ENCODE measurements around the gene INO80C.

The INO80C gene

GRCh38 chr18:35501369-35501768, 3.6 kb upstream of the INO80C start:
- Histone ChIP-seq H3K4me2 (ENCODE audit: low read depth, low read length) (no peak overlapping the region), H3K27ac (ENCODE audit: low read length) (no peak overlapping the region)

GRCh38 chr18:35500113-35500512, 2.4 kb upstream of the INO80C start:
- H3K9me3 ChIP-seq (replicated peaks; ENCODE audit: insufficient read depth, low read length) = no peaks in the 10 kb centered on the region
- H3K9ac ChIP-seq (ENCODE audit: low read length) = no peak overlapping the region
- no peak overlapping the region for H3K4me3 ChIP-seq (ENCODE audit: low read length)
- H2AFZ ChIP-seq (ENCODE audit: low read length) = no peak overlapping the region
- no peaks in the 10 kb centered on the region for H4K20me1 ChIP-seq (ENCODE audit: insufficient read depth, low read length)
- DNase-seq = no peak
- no peaks in the 10 kb centered on the region for H3K9me2 ChIP-seq (replicated peaks; ENCODE audit: insufficient read depth, low read length)
- no peaks in the 10 kb centered on the region for H3K79me2 ChIP-seq (ENCODE audit: low read length)
- TF ChIP-seq EZH2phosphoT487 (IDR thresholded peaks at IDR 0.05; ENCODE audit: low read length) (no peak), CTCF (IDR thresholded peaks at IDR 0.05; ENCODE audit: low read length) (no peak), EZH2 (optimal IDR thresholded peaks at IDR 0.05; ENCODE audit: low read depth, low read length) (no peak)
- no peaks in the 10 kb centered on the region for H3K36me3 ChIP-seq (replicated peaks; ENCODE audit: insufficient read depth, low read length)
- H3K27ac ChIP-seq (ENCODE audit: low read length) = no peak overlapping the region
- no peak overlapping the region for H3K4me2 ChIP-seq (ENCODE audit: low read depth, low read length)
- H3K4me1 ChIP-seq (ENCODE audit: low read length) = peaks cover 8% of the 10 kb centered on the region; the same call in 1 of the 2 replicates
- H3F3A ChIP-seq (ENCODE audit: insufficient read depth, low read length) = no peaks in the 10 kb centered on the region
- no peaks in the 10 kb centered on the region for H3K27me3 ChIP-seq (replicated peaks; ENCODE audit: insufficient read depth, low read length)

More at GRCh38 chr18:35501369-35501768, 3.6 kb upstream of the INO80C start:
- Histone ChIP-seq H4K20me1 (ENCODE audit: insufficient read depth, low read length) (no peaks in the 10 kb centered on the region), H3K9ac (ENCODE audit: low read length) (no peak overlapping the region), H3K27me3 (replicated peaks; ENCODE audit: insufficient read depth, low read length) (no peaks in the 10 kb centered on the region), H3K79me2 (ENCODE audit: low read length) (no peaks in the 10 kb centered on the region), H2AFZ (ENCODE audit: low read length) (no peak overlapping the region), H3K9me3 (replicated peaks; ENCODE audit: insufficient read depth, low read length) (no peaks in the 10 kb centered on the region), H3K9me2 (replicated peaks; ENCODE audit: insufficient read depth, low read length) (no peaks in the 10 kb centered on the region), H3F3A (ENCODE audit: insufficient read depth, low read length) (no peaks in the 10 kb centered on the region), H3K4me1 (ENCODE audit: low read length) (peaks cover 6% of the 10 kb centered on the region; the same call in 1 of the 2 replicates), H3K36me3 (replicated peaks; ENCODE audit: insufficient read depth, low read length) (no peaks in the 10 kb centered on the region), H3K4me3 (ENCODE audit: low read length) (no peak overlapping the region)
- no peak for TF ChIP-seq EZH2 (optimal IDR thresholded peaks at IDR 0.05; ENCODE audit: low read depth, low read length)
- TF ChIP-seq EZH2phosphoT487 (IDR thresholded peaks at IDR 0.05; ENCODE audit: low read length) = no peak
- TF ChIP-seq CTCF (IDR thresholded peaks at IDR 0.05; ENCODE audit: low read length) = no peak
- no peak for DNase-seq

GRCh38 chr18:35497027-35497369, 762 bp downstream of the INO80C start:
- Histone ChIP-seq H2AFZ (ENCODE audit: low read length) (peak overlapping the region; percentile 78), H3K9me2 (replicated peaks; ENCODE audit: insufficient read depth, low read length) (no peaks in the 10 kb centered on the region), H3K4me1 (ENCODE audit: low read length) (peaks cover 8% of the 10 kb centered on the region; the same call in 1 of the 2 replicates), H4K20me1 (ENCODE audit: insufficient read depth, low read length) (no peaks in the 10 kb centered on the region), H3K27ac (ENCODE audit: low read length) (peak overlapping the region; percentile 58; the same call in 1 of the 2 replicates), H3K4me3 (ENCODE audit: low read length) (peak overlapping the region; percentile 68), H3K9me3 (replicated peaks; ENCODE audit: insufficient read depth, low read length) (no peaks in the 10 kb centered on the region), H3K9ac (ENCODE audit: low read length) (peak overlapping the region; percentile 72), H3K4me2 (ENCODE audit: low read depth, low read length) (peak overlapping the region; percentile 86), H3K27me3 (replicated peaks; ENCODE audit: insufficient read depth, low read length) (no peaks in the 10 kb centered on the region), H3F3A (ENCODE audit: insufficient read depth, low read length) (no peaks in the 10 kb centered on the region), H3K36me3 (replicated peaks; ENCODE audit: insufficient read depth, low read length) (no peaks in the 10 kb centered on the region), H3K79me2 (ENCODE audit: low read length) (no peaks in the 10 kb centered on the region)
- no peak for TF ChIP-seq CTCF (IDR thresholded peaks at IDR 0.05; ENCODE audit: low read length)
- TF ChIP-seq EZH2phosphoT487 (IDR thresholded peaks at IDR 0.05; ENCODE audit: low read length) = no peak
- no peak for TF ChIP-seq EZH2 (optimal IDR thresholded peaks at IDR 0.05; ENCODE audit: low read depth, low read length)
- no peak for DNase-seq
